HG02852 (cell line): ENCODE measurements around the gene TRPC1.
"Not testable (repeated sequence)": the region's sequence is repeated elsewhere in the genome, so short reads cannot be mapped to it uniquely, and the experiment has no call there.

Experiments
- ATAC-seq: cut with Tn5 transposase; IDR thresholded peaks from one replicate; pipeline ENCODE4 v1.9.1; 2021; ENCODE audit warnings: mild to moderate bottlenecking, moderate library complexity; ENCODE audit not compliant: unreplicated experiment

The TRPC1 gene

GRCh38 chr3:142723968-142724681 is at the start of gene TRPC1:
Gene TRPC1 (plus strand): TSS chr3:142724034. CDS start chr3:142724560, 526 bp downstream.
- ATAC-seq: peak; percentile 91

GRCh38 chr3:142676151-142676550 is 47.7 kb upstream of the TRPC1 start:
- no peak for ATAC-seq

DNA sequence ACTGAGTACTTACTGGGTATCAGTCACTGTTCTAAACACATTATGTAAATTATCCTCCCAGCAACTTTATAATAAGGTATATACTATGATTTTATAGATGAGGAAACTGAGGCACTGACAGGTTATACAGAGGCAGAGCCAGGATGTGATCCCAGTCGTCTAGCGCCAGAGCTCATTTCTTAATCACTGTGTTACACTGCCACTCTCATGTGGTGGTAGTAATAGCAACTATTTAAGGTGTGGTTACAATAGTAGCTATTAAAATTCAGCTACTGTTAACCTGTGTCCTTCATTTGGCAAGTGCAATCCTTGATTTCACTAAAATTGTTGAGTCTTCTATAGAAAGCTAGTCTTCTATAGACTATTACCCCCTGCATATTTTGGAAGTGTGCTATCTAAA is 43.1 kb upstream of the TRPC1 start:
- no peak for ATAC-seq

DNA sequence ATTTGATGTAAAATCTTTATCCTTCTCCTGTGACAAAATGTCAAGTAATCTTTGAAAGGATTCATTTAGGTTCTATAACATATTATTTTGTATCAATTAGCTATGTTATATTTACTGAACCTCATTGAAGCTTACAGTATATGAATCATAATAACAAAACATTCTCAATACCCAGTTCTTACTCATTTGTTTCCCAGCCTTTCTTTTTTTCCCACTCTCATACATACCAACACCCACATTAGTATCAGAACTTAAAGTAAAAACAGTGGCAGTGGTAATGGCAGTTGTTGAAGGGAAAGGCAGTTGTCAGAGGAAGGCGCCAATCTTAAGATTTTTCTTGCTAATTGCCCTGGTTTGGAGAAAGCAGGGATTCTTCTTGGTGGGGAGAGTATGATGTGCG is 33.2 kb upstream of the TRPC1 start:
- ATAC-seq: no peak

- ATAC-seq: no peak
These were observed 32.3 kb upstream of the TRPC1 start for GRCh38 chr3:142691527-142691926.

DNA sequence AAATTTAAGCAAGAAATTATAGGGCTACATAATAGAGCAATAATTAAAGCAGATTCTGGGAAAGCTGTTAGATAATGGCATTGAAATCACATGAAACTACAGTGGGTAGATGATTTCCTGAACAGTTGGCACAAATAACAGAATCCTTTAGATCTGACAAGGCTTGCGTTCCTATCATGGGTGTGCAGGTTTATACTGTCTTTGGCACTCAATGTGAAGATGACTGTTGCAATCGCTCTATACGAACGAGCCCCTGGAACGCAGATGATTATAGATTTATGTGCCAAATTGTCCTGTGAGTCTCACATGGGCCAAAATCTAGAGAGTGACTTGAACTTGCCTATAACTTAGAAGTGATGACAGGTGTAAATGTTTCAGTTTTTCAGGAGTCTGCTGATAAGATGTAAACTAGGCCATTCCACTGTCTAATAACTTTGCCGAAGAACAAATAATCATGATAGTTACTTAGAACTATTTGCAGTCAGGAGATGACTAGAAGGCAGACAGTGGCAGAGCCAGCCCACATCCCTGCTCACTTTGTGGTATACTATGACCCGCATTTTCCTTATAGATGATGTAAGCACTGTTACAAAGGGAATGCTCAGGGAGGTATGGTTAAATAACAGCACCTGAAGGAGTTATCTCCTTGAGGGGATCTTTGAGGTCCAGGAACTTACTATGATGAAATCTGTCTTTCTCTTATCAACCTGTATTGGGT is 30.5 kb upstream of the TRPC1 start:
- no peak for ATAC-seq

DNA sequence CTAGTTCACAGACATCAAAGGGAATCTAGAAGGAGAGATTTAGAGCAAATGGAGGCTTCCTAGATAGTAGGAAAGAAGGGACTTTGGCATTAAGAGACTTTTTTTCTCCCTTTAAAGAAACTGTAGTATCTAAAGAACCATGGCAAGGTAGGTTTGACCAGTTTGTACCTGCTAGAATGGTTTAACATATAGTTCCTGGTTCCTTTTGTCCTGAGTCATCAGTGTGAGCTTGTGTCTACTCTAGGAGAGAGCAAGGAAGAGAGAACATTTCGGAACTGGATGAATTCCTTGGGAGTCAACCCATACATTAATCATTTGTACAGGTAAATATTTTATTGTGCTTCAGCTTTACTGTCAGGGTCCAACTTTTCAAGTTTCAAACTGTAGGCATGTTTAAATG is 29.6 kb upstream of the TRPC1 start:
- no peak for ATAC-seq

GRCh38 chr3:142705198-142705597 is 18.6 kb upstream of the TRPC1 start:
- no peak for ATAC-seq

- ATAC-seq: no peak
These were observed 17.3 kb upstream of the TRPC1 start for GRCh38 chr3:142706321-142707127.

DNA sequence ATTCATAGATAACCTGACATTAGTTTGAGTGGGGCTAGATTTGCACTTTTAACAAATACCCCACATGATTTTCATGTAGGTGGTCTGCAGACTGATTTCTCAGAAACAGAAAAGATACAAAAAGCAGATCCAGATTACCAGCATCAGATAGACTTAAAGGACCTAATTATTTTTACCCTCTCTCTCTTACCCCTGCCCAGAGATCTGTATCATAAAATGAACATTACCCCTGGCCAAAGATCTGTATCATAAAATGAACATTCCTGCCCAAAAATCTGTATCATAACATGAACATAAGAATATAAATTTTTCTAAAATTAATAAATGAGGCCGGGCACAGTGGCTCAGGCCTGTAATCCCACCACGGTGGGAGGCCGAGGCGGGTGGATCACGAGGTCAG is 14.6 kb upstream of the TRPC1 start:
- ATAC-seq: no peak

DNA sequence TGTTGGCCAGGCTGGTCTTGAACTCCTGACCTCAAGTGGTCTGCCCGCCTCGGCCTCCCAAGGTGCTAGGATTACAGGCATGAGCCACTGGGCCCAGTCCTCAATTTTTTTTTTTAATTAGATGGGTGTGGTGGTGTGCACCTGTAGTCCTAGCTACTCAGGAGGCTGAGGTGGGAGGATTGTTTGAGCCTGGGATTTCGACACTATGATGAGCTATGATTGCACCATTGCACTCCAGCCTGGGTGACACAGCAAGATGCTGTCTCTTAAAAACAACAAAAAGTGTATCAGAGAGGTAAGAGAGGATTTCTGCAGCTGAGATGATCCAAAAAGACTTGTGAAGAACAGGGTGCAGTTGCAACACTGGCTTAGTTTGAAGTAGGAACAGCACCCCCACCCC is 9.0 kb upstream of the TRPC1 start:
- not testable (repeated sequence) for ATAC-seq

DNA sequence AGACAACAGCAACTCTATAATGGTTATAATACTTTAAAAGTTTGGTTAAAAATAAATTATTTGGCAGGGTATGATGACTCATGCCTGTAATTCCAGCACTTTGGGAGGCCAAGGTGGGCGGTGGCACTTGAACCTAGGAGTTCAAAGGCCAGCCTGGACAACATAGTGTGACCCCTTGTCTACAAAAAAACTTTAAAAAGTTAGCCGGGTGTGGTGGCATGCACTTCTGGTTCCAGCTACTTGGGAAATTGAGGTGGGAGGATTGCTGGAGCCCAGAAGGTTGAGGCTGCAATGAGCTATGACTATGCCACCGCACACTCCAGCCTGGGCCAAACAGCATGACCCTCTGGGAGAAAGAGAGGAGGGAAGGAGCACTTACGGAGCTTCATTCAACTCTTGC is 7.7 kb upstream of the TRPC1 start:
- no peak for ATAC-seq

- no peak for ATAC-seq
These were observed 218 bp upstream of the TRPC1 start for GRCh38 chr3:142723665-142723967.

DNA sequence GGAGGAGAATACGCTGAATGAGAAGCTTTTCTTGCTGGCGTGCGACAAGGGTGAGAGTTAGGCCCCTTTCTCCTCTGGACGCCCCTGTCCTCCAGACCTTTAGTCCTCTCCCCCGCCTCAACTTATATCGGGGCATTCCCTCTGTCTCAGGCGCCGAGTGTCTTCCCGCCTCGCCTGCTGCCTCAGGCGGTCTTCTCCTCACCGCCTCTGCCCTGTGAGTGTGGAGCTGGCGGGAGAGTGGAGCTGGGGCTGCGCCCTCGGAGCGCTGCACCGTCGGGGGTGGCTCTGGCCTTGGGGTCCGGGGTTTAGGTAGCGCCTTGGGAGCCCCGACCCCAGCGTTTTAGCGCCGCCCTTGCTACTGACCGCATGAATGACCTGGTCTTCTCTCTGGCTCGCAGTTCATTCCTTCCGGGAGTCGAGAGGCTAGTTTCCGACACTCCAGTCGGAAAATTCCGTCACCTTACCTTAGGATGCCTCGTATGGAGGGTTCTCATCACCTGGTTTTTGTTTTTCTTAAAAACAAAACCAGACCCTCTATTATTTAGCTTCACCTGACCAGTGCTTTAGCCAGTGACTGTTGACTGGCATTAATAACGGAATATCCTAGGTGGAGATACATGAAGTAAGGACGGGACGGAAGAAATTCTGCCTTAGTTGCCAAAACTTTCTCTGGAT is 985 bp downstream of the TRPC1 start:
- peak; percentile 17 for ATAC-seq

DNA sequence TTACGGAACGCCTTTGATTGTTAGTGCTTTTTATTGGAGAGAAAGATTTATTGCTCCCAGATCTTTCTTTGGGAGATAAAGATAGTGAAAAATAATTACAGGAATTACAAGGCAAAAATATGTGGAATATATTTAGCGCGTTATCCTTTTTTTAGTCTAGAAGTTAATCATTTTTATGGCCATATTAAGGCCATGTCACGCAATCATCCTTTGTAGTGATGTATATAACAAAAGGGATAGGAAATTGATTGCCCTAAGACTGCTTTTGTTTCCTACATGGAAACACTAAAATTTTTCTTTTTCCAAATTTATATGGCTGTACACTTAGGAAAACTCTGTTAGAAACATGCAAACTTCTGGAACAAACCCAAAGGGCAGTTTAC is 1.5 kb downstream of the TRPC1 start:
- no peak for ATAC-seq

DNA sequence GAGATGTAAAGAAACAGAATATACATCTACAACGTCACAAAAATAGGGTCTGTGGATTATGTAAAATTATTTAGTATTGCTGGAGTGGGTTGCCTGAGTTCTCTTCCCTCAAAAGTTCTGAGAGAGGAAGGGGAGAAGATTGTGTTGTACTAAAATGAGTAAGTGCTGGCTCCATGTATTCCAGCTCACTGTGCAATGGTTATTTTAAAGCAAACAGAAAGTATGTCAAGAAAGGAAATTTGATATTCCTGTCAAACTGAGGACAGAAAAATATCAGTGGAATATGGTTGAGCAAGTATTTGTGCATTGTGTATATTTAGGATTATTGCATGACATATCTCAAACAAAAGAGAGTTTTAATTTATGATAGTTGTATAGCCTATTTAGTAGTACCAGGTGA is 2.2 kb downstream of the TRPC1 start:
- ATAC-seq: no peak

DNA sequence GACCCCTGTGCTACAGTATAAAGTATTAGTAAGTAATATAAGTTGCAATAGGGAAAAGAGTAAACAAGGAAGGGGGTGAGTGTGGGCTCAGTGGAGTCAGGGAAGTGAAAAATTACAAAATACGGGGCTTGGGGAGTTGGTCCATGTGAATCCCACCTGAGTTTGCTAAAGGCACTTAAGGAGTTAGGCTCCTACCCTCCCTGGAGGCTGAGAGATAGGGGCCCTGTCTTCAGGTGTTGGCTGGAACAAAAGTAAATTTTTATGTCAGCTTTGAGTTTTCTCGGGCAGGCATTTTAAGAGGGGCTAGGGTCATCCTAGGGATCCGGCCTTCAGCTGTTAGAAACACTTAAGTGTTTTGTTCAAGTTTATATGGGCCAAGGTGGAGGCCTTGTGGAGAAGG is 8.2 kb downstream of the TRPC1 start:
- ATAC-seq: no peak

DNA sequence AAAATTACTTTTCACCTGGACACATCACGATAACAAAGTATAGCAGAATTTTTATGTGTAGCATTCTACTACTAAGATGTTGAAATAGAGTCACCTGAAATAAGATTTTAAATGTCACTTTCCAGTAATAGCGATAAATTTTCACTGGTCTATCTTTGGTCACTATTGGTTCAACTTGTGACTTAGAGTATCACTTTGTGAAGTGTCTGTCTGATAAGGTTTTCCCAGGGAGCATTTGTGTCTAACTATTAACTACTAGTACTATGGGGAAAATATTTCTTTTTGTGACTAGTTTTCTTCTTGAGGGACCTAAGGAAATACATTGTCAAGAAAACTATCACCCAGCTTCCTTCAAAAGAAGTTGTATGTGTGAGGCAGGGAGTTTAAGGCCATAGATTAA is 11.0 kb downstream of the TRPC1 start:
- no peak for ATAC-seq

DNA sequence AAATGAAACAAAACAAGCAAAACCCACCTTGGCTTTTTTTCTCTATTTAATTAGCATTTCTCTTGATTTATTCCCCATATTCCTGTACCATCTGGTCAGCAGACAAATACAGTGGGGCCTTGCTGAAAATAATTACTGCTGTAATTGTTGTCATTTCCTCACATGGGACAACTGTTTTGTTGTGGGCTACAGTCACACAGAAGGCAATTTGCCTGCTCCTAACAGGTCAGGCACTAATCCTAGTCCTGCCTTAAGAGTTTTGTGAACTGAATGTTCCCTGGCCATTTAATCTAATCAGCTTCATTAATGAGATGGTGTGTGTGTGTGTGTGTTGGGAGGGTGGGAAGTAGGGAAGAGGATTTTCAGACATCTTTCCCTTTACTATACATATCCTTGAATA is 11.6 kb downstream of the TRPC1 start:
- no peak for ATAC-seq

DNA sequence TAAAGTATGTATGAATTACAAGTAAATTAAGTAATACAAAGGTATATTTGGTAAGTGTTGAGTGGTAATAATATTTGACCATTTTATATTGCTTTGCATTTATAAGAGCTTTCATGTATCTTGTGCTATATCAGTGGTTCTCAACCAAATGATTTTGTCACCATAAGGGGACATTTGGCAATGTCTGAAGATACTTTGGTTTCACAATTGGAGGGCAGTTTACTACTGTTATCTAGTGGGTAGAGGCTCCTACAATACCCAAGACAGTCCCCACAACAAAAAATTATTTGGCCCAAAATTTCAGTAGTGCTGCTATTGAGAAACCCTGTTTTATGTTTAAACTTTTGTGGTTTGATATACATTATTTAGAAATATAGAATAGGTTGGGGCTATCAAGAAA is 14.6 kb downstream of the TRPC1 start:
- ATAC-seq: no peak

DNA sequence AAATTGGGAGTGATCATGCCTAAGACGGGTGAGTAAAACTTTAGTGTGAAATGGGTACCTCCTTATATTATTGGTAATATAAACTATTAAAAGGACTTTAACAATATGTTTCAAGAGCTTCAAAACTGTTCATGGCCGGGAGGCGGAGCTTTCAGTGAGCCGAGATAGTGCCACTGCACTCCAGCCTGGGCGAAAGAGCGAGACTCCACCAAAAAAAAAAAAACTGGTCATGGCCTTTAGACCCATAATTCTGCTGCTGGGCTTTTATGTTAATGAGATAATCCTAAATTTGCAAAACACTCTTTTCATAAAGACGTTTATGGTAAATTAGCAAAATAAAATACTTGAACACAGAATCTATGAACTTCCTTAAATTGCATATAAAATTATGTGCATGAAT is 22.8 kb downstream of the TRPC1 start:
- ATAC-seq: no peak
